HG02885 (cell line): ENCODE results near the gene KIRREL2.
"Not testable (repeated sequence)": the region's sequence is repeated elsewhere in the genome, so short reads cannot be mapped to it uniquely, and the experiment has no call there.

Experiments used
- ATAC-seq: cut with Tn5 transposase; IDR thresholded peaks from one replicate; pipeline ENCODE4 v1.9.1; 2021; ENCODE audit warnings: mild to moderate bottlenecking; ENCODE audit not compliant: unreplicated experiment, poor library complexity

KIRREL2 gene

DNA sequence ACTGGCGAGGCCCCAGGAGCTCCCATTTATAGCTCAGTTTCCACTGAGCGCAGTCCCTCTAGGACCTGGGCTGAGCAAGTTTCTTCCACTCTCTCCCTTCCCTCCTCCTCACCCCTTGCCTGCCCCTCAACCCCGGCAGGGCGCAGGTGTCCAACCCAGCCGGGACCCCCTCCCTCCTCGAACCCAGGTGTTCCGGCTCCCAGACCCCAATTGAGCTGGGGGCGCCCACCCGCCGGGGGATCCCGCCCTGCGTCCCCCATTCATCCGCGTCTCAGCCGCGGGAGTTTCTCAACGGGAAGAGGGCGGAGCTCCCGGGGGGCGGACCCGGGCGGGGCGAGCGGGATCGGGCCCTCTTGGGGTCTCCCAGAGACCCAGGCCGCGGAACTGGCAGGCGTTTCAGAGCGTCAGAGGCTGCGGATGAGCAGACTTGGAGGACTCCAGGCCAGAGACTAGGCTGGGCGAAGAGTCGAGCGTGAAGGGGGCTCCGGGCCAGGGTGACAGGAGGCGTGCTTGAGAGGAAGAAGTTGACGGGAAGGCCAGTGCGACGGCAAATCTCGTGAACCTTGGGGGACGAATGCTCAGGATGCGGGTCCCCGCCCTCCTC is at the start of gene KIRREL2:
KIRREL2 (plus strand) TSS at position 366 of the 604 bp plus-strand sequence; CDS start at position 575, 209 bp downstream.
- no peak for ATAC-seq

GRCh38 chr19:35807633-35808032 is 49.1 kb upstream of the KIRREL2 start:
- ATAC-seq = no peak

GRCh38 chr19:35811317-35812219 is 45.1 kb upstream of the KIRREL2 start:
- no peak for ATAC-seq

DNA sequence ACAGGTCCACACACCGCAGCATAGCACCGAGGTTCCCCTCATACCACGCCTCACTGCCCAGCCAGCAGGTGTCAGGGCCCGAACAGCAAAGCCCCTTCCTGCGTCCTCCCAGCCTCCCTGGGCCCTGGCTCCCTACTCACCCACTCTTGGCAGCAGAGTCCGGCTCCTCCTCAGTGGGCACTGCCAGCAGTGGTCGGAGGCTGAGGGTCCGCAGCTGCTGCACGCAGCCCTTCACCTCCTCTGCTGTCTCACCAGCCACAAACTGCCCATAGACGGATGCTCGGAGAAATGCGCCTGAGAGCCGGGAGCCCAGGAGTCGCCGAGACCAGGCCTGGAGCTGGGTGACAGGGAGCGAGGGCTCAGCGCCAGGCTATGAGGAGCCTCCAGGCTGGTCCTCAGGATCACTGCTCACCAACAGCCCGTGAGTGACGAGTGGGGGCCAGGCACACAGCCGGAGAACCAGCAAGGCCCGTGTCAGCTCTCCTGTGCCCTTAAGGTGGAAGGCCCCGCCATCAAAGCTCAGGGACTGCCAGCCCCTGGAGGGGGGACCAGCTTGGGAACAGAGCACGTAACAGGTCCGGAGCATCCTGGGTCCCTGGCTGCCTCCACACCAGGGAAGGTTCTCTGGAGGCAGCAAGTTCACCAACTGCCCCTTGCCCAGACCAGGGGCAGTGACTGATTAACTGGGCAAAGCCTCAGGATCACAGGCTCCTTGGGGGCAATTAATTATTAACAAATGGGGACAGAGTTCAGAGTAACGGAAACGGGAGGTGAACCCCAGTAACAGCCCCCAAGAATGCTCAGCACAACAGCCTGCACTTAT is 44.3 kb upstream of the KIRREL2 start, which contains the start of gene PRODH2:
PRODH2 (minus strand) TSS at position 626 of the 823 bp plus-strand sequence; CDS start at position 586, 40 bp downstream.
- no peak for ATAC-seq

DNA sequence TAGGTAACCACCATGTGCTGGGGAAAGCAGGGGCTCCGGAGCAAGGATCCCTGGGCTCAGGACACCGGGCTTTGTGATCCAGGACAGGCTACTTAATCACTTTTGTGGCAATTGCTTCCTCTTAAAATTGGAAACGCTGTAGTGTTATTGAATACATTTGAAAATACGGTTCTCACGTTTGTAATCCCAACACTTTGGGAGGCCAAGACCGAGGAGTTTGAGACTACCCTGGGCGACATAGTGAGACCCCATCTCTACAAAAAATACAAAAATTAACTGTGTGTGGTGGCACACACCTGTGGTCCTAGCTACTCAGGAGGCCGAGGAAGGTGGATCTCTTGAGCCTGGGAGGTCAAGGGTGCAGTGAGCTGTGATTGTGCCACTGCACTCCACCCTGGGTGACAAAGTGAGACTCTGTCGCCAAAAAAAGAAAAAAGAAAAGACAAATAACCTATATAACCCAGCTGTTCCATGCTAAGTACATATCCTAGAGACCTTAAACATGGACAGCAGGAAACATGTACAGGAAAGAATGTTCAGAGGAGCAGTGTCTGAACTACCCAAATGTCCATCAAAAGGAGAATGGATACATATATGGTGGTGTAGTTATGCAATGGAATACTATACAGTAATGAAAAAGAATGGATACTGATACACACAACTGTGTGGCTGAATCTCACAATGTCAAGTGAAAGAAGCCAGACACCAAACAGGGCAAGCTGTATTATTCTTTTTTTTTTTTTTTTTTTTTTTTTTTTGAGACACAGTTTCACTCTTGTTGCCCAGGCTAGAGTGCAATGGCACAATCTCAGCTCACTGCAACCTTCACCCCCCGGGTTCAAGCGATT is 43.4 kb upstream of the KIRREL2 start:
- ATAC-seq = no peak

- no peak for ATAC-seq
Measured at GRCh38 chr19:35816262-35816661, 40.4 kb upstream of the KIRREL2 start.

DNA sequence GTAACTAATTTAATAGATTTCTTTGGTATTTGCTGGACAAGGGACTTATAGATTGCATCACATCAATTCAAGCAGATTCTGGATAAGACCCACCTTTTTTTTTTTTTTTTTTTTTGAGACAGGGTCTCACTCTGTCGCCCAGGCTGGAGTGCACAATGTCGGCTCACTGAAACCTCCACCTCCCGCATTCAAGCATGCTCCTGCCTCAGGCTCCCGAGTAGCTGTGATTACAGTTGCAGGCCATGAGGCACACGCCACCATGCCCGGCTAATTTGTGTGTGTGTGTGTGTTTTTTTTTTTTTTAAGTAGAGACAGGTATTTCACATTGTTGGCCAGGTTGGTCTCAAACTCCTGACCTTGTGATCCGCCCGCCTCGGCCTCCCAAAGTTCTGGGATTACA is 39.9 kb upstream of the KIRREL2 start:
- ATAC-seq = no peak

- ATAC-seq = no peak
Measured at GRCh38 chr19:35818445-35818844, 38.3 kb upstream of the KIRREL2 start.

GRCh38 chr19:35822579-35822978 is 34.1 kb upstream of the KIRREL2 start:
- ATAC-seq = no peak

GRCh38 chr19:35824150-35824549 is 32.6 kb upstream of the KIRREL2 start:
- no peak for ATAC-seq

- ATAC-seq = no peak
Measured at GRCh38 chr19:35828692-35829301, 27.9 kb upstream of the KIRREL2 start.

GRCh38 chr19:35830986-35831385 is 25.7 kb upstream of the KIRREL2 start:
- ATAC-seq = no peak

- no peak for ATAC-seq
Measured at GRCh38 chr19:35832054-35832453, 24.7 kb upstream of the KIRREL2 start.

- ATAC-seq = no peak
Measured at GRCh38 chr19:35833972-35834371, 22.7 kb upstream of the KIRREL2 start.

- not testable (repeated sequence) for ATAC-seq
Measured at GRCh38 chr19:35836096-35836495, 20.6 kb upstream of the KIRREL2 start.

DNA sequence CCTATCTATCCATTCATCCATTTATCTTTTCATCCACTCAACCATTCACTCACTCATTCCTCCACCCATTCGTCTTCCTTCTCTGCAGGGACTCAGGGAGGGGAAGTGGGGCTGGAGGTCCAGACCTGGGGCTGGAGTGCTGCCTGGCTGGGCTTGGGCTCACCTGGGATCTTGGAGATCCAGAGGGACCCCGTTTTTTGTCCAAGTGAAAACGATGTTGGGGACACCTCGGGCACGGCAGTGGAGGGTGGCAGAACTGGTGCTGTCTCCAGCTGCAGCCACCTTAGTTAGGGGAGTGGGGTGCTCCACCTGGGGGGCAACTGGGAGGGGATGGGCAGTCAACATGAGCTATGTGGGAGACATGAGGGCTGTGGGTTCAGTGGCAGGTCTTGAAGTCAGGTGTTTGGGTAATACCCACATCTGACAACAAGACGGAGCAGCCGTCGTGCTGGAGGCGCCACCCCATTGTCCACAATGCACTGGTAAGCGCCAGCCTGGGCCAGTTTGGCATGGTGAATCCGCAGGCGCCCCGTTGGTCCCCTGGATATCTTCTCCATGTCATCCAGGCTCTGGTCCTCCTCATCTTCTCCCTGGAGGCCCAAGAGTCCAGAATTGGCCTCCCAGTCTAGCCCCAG is 14.6 kb upstream of the KIRREL2 start:
- no peak for ATAC-seq

DNA sequence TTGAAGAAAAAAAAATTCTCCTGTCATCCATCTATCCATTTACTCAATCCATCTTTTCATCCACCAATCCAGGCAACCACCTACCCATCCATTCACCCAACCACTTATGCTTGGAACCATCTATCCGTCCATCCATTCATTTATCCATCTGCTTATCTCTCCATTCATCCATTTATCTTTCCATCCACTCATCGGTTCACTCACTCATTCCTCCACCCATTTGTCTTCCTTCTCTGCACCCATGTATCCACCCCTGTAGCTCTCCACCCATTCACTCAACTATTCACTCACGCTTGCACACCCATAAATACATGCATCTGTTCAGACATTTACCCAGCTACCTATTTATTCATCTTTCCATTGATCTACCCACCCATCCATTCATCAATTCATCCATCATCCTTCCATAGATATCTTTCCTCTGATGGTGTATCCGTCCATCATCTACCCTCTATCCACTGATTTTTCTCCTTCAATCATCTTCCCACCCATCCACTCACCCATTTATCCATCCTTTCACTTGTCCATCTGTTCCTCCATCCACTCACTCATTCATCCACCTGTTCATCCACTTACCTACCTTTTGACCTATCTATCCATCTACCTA is 13.9 kb upstream of the KIRREL2 start:
- ATAC-seq = no peak

GRCh38 chr19:35843676-35844481 is 12.8 kb upstream of the KIRREL2 start:
- no peak for ATAC-seq
